Adrenal gland (tissue), 12 donors: ENCODE data around the gene FAM118B. TPM values are rescaled to one million over a fixed set of nuclear protein-coding genes. Genes with fewer than 3 reads are reported as not detected.

ENCODE experiments used
- DNase-seq, 7 donors: peaks; one replicate each; pipeline ENCODE4 v3.0.0-alpha.2; 2019 to 2020
- H3K27ac ChIP-seq, 5 donors: fragments of 200-600 bp; sonication (generic) in 4 of 5; 1 replicate in 3 of 5; 2 replicates in 2 of 5; pipeline versions ENCODE4 v1.5.1 to v1.8.0; 2016 to 2020; ENCODE audit warnings: mild to moderate bottlenecking in 1 of 5
- H3K27me3 ChIP-seq: fragments of 200-600 bp; 2 replicates; pipeline ENCODE4 v1.8.0; 2021
- H3K36me3 ChIP-seq, 2 donors: fragments of 200-600 bp; replicated peaks in 1 of 2; 1 replicate in 1 of 2; 2 replicates in 1 of 2; pipeline versions ENCODE4 v1.5.1 to v1.8.0; 2018 to 2022
- H3K4me1 ChIP-seq, 2 donors: fragments of 200-600 bp; replicated peaks in 1 of 2; 1 replicate in 1 of 2; 2 replicates in 1 of 2; pipeline versions ENCODE4 v1.5.1 to v1.8.0; 2018 to 2021
- H3K4me3 ChIP-seq, 4 donors: fragments of 200-600 bp; sonication (generic) in 3 of 4; one replicate each; pipeline ENCODE4 v1.5.1; 2016 to 2018
- H3K9me3 ChIP-seq, 3 donors: fragments of 200-600 bp; sonication (generic) in 1 of 3; replicated peaks in 1 of 3; 1 replicate in 2 of 3; 2 replicates in 1 of 3; pipeline versions ENCODE4 v1.5.1 to v1.8.0; 2016 to 2021
- CTCF ChIP-seq, 6 experiments: fragments of 450-650 bp in 4 of 6; fragments of 200-600 bp in 2 of 6; sonication (generic) in 1 of 6; IDR thresholded peaks; 1 replicate in 5 of 6; 2 replicates in 1 of 6; pipeline versions ENCODE4 v1.5.1 to v1.8.0; 2016 to 2021; ENCODE audit warnings: antibody characterized with exemption in 6 of 6, mild to moderate bottlenecking in 2 of 6, moderate library complexity in 1 of 6
- POLR2A ChIP-seq, 2 donors: fragments of 450-650 bp; IDR thresholded peaks; one replicate each; pipeline ENCODE4 v1.6.1; 2017; ENCODE audit warnings: antibody characterized with exemption in 2 of 2, mild to moderate bottlenecking in 2 of 2, moderate library complexity in 1 of 2
- WGBS, 4 donors: extraction: QIAGEN DNeasy Blood & Tissue Kit in 2 of 4; methylation state at CpG; one replicate each; pipeline versions ENCODE4 v1.1.5 to v1.1.7; 2013 to 2017; 5-methylcytosine and 5-hydroxymethylcytosine counted together
- intact Hi-C, 2 donors: fragments of 100-400 bp; cut with DNase I; formaldehyde crosslinking; loops; one replicate each; pipeline versions ENCODE4 v1.14.1 to v1.15.0; 2022 to 2023
- polyA plus RNA-seq, 3 donors: library from polyadenylated mRNA; stranded (reverse); fragments of 200-250 nt in 2 of 3; fragments of 350-450 nt in 1 of 3; fragmentation: Illumina TruSeq in 1 of 3; extraction: RNeasy Lipid Tissue Mini Kit (QIAGEN cat#74804) in 1 of 3; gene quantifications; one replicate each; pipeline ENCODE4 v1.2.3, GENCODE V29; 2013 to 2014
- total RNA-seq, 9 donors: library from RNA; depleted of rRNA in 4 of 9; stranded (reverse); fragments of >200 nt in 4 of 9; fragments of 120-200 nt in 1 of 9; fragmentation: NEBNext Ultra II Directional in 1 of 9; extraction: Animal tissue kit (Norgen Biotek cat#: 25700) in 1 of 9; gene quantifications; one replicate each; pipeline versions ENCODE4 v1.1.0 to v1.2.4, GENCODE V29; 2013 to 2023
- donor health status: healthy with polysubstance abuse.
- donor health status: Bipolar disorder and iron deficiency.
- donor health status: DM: yes; HTN: yes; CAD: no.
- donor health status: DM: no; HTN: no; CAD: no.
- donor health status: DM: no; HTN: no; CAD: no.
- donor health status: DM: yes; HTN: yes; CAD: no.

The FAM118B gene
- total and polyA plus RNA-seq, 12 donors: 5.8 to 26.6 (median 16.6) TPM

DNA sequence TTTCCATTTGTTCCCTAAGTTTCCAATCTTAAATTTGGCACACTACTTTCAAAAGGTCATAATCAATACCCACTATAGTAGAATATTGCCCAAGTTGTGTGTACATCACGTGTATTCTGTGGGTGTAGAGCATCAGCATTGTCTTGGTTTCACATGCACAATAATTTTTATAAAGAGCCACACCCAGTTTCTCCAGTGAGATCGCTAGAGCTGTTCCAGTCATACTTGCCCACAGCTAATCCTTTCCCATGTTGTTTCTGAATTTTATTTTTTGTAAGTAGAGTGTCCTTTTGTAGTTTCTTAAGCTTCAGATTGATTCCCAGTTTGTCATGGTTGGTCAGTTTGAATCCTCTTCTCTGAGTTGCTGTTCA, 13.7 kb downstream of the FAM118B start:
- intact Hi-C loops: no loop called here
- TF ChIP-seq POLR2A (IDR thresholded peaks at IDR 0.05) (no peak), CTCF (IDR thresholded peaks at IDR 0.05) (no peak)
- peaks cover 0 to 3% of the 10 kb centered on the region in 2 donors for H3K36me3 ChIP-seq
- WGBS, 4 donors: 91 to 96% (median 93%) methylated on average over 2 of the region's 2 CpGs
- DNase-seq: no peak
- no peaks in the 10 kb centered on the region for H3K27me3 ChIP-seq
- H3K9me3 ChIP-seq: no peaks in the 10 kb centered on the region
- H3K27ac ChIP-seq: no peak overlapping the region
- no peaks in the 10 kb centered on the region for H3K4me1 ChIP-seq
- H3K4me3 ChIP-seq: no peak overlapping the region

- H3K27ac ChIP-seq: no peak overlapping the region
- WGBS, 4 donors: 96 to 98% (median 96%) methylated on average over 7 to 11 of the region's 15 CpGs
- no peak overlapping the region for H3K4me3 ChIP-seq
- no peaks in the 10 kb centered on the region for H3K9me3 ChIP-seq
- intact Hi-C loops: no loop called here
- no peak for TF ChIP-seq CTCF (IDR thresholded peaks at IDR 0.05)
- no peak for TF ChIP-seq POLR2A (IDR thresholded peaks at IDR 0.05)
- H3K27me3 ChIP-seq: no peaks in the 10 kb centered on the region
- no peak for DNase-seq
- no peaks in the 10 kb centered on the region for H3K4me1 ChIP-seq
- peaks cover 0 to 3% of the 10 kb centered on the region in 2 donors for H3K36me3 ChIP-seq
These were observed 14.9 kb downstream of the FAM118B start for GRCh38 chr11:126226334-126227084.

DNA sequence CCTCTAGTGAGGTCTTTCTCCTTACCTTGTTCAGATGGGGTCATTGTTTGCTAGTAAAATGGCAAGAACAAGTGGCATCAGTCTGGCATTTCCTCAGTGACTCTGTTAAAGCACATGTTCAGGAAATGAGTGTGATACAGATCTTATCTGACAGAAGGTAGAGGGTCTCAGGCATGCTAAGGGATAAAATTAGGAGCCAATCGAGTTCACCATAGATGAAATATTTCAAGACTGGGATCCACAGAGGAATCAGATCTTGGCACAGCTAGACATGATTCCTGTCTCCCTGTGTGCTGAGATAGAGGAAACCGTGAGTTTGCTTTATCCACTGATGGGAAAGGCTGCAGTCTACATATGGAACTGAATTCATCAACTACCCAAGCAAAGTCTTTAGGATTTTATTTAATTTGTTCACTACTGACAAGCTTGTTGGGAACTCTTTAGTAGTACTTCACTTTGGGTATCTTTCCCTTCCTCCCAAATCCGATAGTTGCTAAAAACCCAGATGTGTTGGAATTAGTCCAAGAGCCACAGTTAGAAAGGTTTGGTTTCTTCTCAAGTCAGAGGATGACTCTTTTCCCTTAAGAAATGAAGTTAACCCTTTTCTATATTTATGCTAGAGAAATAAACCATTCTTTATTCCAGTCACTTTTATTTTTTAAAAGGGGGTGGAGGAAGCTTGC, 18.4 kb downstream of the FAM118B start:
- intact Hi-C loops: no loop called here
- no peak overlapping the region for H3K27ac ChIP-seq
- TF ChIP-seq CTCF (IDR thresholded peaks at IDR 0.05) (no peak), POLR2A (IDR thresholded peaks at IDR 0.05) (no peak)
- no peaks in the 10 kb centered on the region for H3K9me3 ChIP-seq
- no peak for DNase-seq
- H3K36me3 ChIP-seq: peaks cover 0 to 3% of the 10 kb centered on the region in 2 donors
- H3K4me1 ChIP-seq: peaks cover 0 to 5% of the 10 kb centered on the region in 2 donors
- WGBS, 4 donors: 56 to 74% (median 64%) methylated on average over 3 of the region's 3 CpGs
- H3K27me3 ChIP-seq: no peaks in the 10 kb centered on the region
- no peak overlapping the region for H3K4me3 ChIP-seq

DNA sequence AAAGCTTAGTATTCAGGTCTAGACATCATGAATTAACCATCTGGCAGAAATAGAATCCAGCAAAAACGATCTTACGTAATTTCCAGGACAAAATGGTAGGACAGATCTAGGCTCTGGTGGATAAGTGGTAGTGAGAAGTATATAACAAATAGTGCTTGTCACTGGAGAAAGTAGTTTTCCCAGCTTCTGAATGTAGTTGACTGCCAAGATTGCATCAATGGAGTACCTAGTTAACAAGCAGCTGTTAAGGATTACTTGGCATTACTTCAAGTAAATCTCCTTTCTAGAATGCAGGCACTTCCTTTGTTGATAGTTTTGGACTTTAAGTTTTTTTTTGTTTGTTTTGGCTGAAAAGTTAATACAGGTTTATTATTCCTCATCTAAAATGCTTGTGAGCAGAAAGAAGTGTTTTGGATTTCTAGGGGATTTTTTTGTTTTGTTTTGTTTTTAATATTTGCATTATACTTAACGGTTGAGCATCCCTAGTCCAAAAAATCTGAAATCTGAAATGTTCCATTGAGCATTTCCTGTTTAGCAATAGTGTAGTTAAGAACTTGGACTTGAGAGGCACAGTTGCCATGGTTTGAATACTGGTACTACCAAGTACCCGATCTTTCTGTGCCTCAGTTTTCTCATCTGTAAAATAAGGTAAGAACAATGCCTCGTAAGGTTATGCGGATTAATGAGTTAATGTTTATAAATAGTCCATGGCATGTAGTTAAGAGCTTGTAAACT, 20.3 kb downstream of the FAM118B start:
- no peak overlapping the region for H3K27ac ChIP-seq
- intact Hi-C loops: no loop called here
- no peak for TF ChIP-seq POLR2A (IDR thresholded peaks at IDR 0.05)
- no peak for TF ChIP-seq CTCF (IDR thresholded peaks at IDR 0.05)

More for the DNA sequence above, 20.3 kb downstream of the FAM118B start:
- DNase-seq: no peak
- Histone ChIP-seq H3K4me1 (peaks cover 0 to 5% of the 10 kb centered on the region in 2 donors), H3K27me3 (no peaks in the 10 kb centered on the region), H3K9me3 (no peaks in the 10 kb centered on the region), H3K4me3 (no peak overlapping the region), H3K36me3 (peaks cover 0 to 3% of the 10 kb centered on the region in 2 donors)
- WGBS, 4 donors: 79 to 82% (median 81%) methylated on average over 6 of the region's 6 CpGs
